Body of pancreas (tissue), 4 donors: Measurements from ENCODE around the gene CD300LF. TPM values are rescaled to one million over a fixed set of nuclear protein-coding genes. Genes with fewer than 3 reads are reported as not detected.

ENCODE experiments used
- ATAC-seq: fragments of 150-250 bp; one replicate; pipeline ENCODE4 v1.9.1; 2016
- DNase-seq, 4 donors: peaks; one replicate each; pipeline ENCODE4 v3.0.0-alpha.2; 2019
- H3K27ac ChIP-seq, 4 donors: fragments of 200-600 bp; sonication (generic); 1 replicate in 3 of 4; 2 replicates in 1 of 4; pipeline versions ENCODE4 v1.5.1 to v1.6.1; 2016 to 2019; ENCODE audit warnings: mild to moderate bottlenecking in 1 of 4, mixed read lengths in 1 of 4, moderate library complexity in 1 of 4
- H3K27me3 ChIP-seq, 2 donors: fragments of 200-600 bp; sonication (generic); one replicate each; pipeline ENCODE4 v1.6.0; 2016; ENCODE audit warnings: mild to moderate bottlenecking in 1 of 2
- H3K36me3 ChIP-seq, 2 donors: fragments of 200-600 bp; sonication (generic); replicated peaks in 1 of 2; 2 replicates each; pipeline ENCODE4 v1.5.1; 2016; ENCODE audit warnings: low read depth in 2 of 2; ENCODE audit not compliant: insufficient read depth in 1 of 2
- H3K4me1 ChIP-seq: fragments of 200-600 bp; sonication (generic); one replicate; pipeline ENCODE4 v1.6.0; 2016
- H3K4me3 ChIP-seq, 2 donors: fragments of 200-600 bp; sonication (generic); 1 replicate in 1 of 2; 2 replicates in 1 of 2; pipeline ENCODE4 v1.5.1; 2016 to 2019
- H3K9me3 ChIP-seq, 3 donors: fragments of 200-600 bp; sonication (generic); 1 replicate in 2 of 3; 2 replicates in 1 of 3; pipeline ENCODE4 v1.5.1; 2016
- CTCF ChIP-seq, 7 experiments: fragments of 450-650 bp in 4 of 7; fragments of 200-600 bp in 3 of 7; sonication (generic) in 3 of 7; IDR thresholded peaks; one replicate each; pipeline ENCODE4 v1.5.1; 2016 to 2019; ENCODE audit warnings: antibody characterized with exemption in 7 of 7
- POLR2A ChIP-seq, 3 donors: fragments of 450-650 bp; IDR thresholded peaks; one replicate each; pipeline ENCODE4 v1.6.1; 2016; ENCODE audit warnings: antibody characterized with exemption in 3 of 3, mild to moderate bottlenecking in 2 of 3
- WGBS, 2 donors: methylation state at CpG; one replicate each; pipeline ENCODE4 v1.1.5; 2017; 5-methylcytosine and 5-hydroxymethylcytosine counted together
- intact Hi-C: fragments of 100-400 bp; cut with DNase I; formaldehyde crosslinking; loops from one replicate; pipeline ENCODE4 v1.15.1; 2023
- total RNA-seq, 2 donors: library from RNA; depleted of rRNA; stranded (reverse); fragments of >200 nt; gene quantifications; one replicate each; pipeline ENCODE4 v1.1.0, GENCODE V29; 2016

Gene CD300LF
- total RNA-seq, 2 donors from 2014 or later: not detected

GRCh38 chr17:74690409-74690825 is 22.3 kb downstream of the CD300LF start:
- Histone ChIP-seq H3K4me3 (no peak overlapping the region), H3K36me3 (no peaks in the 10 kb centered on the region), H3K4me1 (no peaks in the 10 kb centered on the region), H3K27ac (peak overlapping the region in 1 of 4 donors; percentile 53), H3K9me3 (no peaks in the 10 kb centered on the region), H3K27me3 (no peaks in the 10 kb centered on the region)
- 56 to 57% methylated on average over 6 of the region's 6 CpGs for WGBS, 2 donors
- ATAC-seq (no peak), DNase-seq (peak in 1 of 4 donors; percentile 67)
- intact Hi-C loops: no loop called here
- TF ChIP-seq CTCF (IDR thresholded peaks at IDR 0.05) (no peak), POLR2A (IDR thresholded peaks at IDR 0.05) (peak in 1 of 3 donors; percentile 25)

- 81 to 86% methylated on average over 3 of the region's 3 CpGs for WGBS, 2 donors
- Histone ChIP-seq H3K27me3 (no peaks in the 10 kb centered on the region), H3K4me1 (no peaks in the 10 kb centered on the region), H3K4me3 (no peak overlapping the region), H3K9me3 (no peaks in the 10 kb centered on the region), H3K27ac (no peak overlapping the region), H3K36me3 (no peaks in the 10 kb centered on the region)
- intact Hi-C loops: no loop called here
- TF ChIP-seq POLR2A (IDR thresholded peaks at IDR 0.05) (no peak), CTCF (IDR thresholded peaks at IDR 0.05) (no peak)
- DNase-seq: no peak
- ATAC-seq: no peak
Measured at GRCh38 chr17:74687886-74688285, 24.8 kb downstream of the CD300LF start.

GRCh38 chr17:74686761-74687160 is 26.0 kb downstream of the CD300LF start:
- TF ChIP-seq CTCF (IDR thresholded peaks at IDR 0.05): no peak
- no peak for TF ChIP-seq POLR2A (IDR thresholded peaks at IDR 0.05)
- Histone ChIP-seq H3K36me3 (no peaks in the 10 kb centered on the region), H3K27ac (no peak overlapping the region), H3K4me1 (no peaks in the 10 kb centered on the region), H3K4me3 (no peak overlapping the region), H3K9me3 (no peaks in the 10 kb centered on the region), H3K27me3 (no peaks in the 10 kb centered on the region)
- intact Hi-C loops: no loop called here
- peak in 1 of 4 donors; percentile 31 for DNase-seq
- 44 to 45% methylated on average over 5 of the region's 5 CpGs for WGBS, 2 donors
- ATAC-seq: no peak

GRCh38 chr17:74682471-74683190 is 30.1 kb downstream of the CD300LF start:
- WGBS, 2 donors: 67 to 70% methylated on average over 15 of the region's 15 CpGs

More at GRCh38 chr17:74682471-74683190, 30.1 kb downstream of the CD300LF start:
- Histone ChIP-seq H3K4me3 (no peak overlapping the region), H3K27ac (no peak overlapping the region), H3K4me1 (no peaks in the 10 kb centered on the region), H3K27me3 (no peaks in the 10 kb centered on the region), H3K9me3 (no peaks in the 10 kb centered on the region), H3K36me3 (no peaks in the 10 kb centered on the region)
- ATAC-seq (no peak), DNase-seq (no peak)
- TF ChIP-seq POLR2A (IDR thresholded peaks at IDR 0.05) (no peak), CTCF (IDR thresholded peaks at IDR 0.05) (no peak)
- intact Hi-C loops: no loop called here
